H1 (cell line): ENCODE data around the gene GALNT9. TPM values are rescaled to one million over a fixed set of nuclear protein-coding genes. Genes with fewer than 3 reads are reported as not detected.
A peak's percentile ranks its signal among the peaks of the same experiment; 100 is the strongest.

Experiments
- CTCF ChIA-PET: fragments of 300-600 bp; sonication (Branson Sonifier 250); formaldehyde crosslinking; loops from one replicate; lab custom pipeline; 2021; ENCODE audit not compliant: partially characterized antibody; lab: Charles Lee
- POLR2A ChIA-PET: fragments of 300-600 bp; sonication (Branson Sonifier 250); formaldehyde crosslinking; loops from one replicate; lab custom pipeline; 2021; ENCODE audit warnings: inconsistent platforms; ENCODE audit not compliant: partially characterized antibody; lab: Charles Lee
- DNase-seq, 2 experiments: peaks; one replicate each; pipeline versions ENCODE4 v3.0.0 to v3.0.0-alpha.2; 2010 to 2022; ENCODE audit warnings: low spot score in 2 of 2, low read depth in 1 of 2, mixed read lengths in 1 of 2
- FAIRE-seq: peaks from 2 replicates; lab custom pipeline; 2011; peaks lifted over from hg19 to GRCh38; lab: Jason Lieb, UNC
- H2AFZ ChIP-seq: 2 replicates; pipeline ENCODE4 v1.8.1; 2012; ENCODE audit warnings: low read length, inconsistent platforms
- H2AK5ac ChIP-seq: 2 replicates; pipeline ENCODE4 v1.6.1; 2013; ENCODE audit warnings: low read depth, low read length
- H2BK120ac ChIP-seq: replicated peaks from 2 replicates; pipeline ENCODE3; 2013; ENCODE audit warnings: low read depth, low read length, inconsistent platforms
- H2BK12ac ChIP-seq: 2 replicates; pipeline ENCODE4 v1.6.1; 2013; ENCODE audit warnings: low read depth, low read length
- H2BK15ac ChIP-seq: 2 replicates; pipeline ENCODE4 v1.6.1; 2013; ENCODE audit warnings: low read length
- H2BK20ac ChIP-seq: 2 replicates; pipeline ENCODE4 v1.6.1; 2013; ENCODE audit warnings: low read length
- H2BK5ac ChIP-seq: 2 replicates; pipeline ENCODE4 v1.6.1; 2013; ENCODE audit warnings: low read depth, low read length
- H3K14ac ChIP-seq: 2 replicates; pipeline ENCODE4 v1.6.1; 2013; ENCODE audit warnings: inconsistent platforms; ENCODE audit not compliant: insufficient read length
- H3K18ac ChIP-seq: 2 replicates; pipeline ENCODE4 v1.6.1; 2013; ENCODE audit warnings: low read length; ENCODE audit errors: extremely low read depth
- H3K23ac ChIP-seq: 2 replicates; pipeline ENCODE4 v1.6.1; 2013; ENCODE audit warnings: inconsistent platforms; ENCODE audit not compliant: insufficient read length
- H3K23me2 ChIP-seq: 2 replicates; pipeline ENCODE4 v1.6.1; 2013; ENCODE audit warnings: low read depth, low read length
- H3K27ac ChIP-seq: 2 replicates; pipeline ENCODE4 v1.6.1; 2011; ENCODE audit warnings: low read depth, low read length, inconsistent platforms
- H3K27me3 ChIP-seq, 4 experiments: replicated peaks in 1 of 4; 1 replicate in 1 of 4; 2 replicates in 3 of 4; pipeline versions ENCODE4 v1.6.1 to v1.8.1; 2011 to 2013; ENCODE audit warnings: low read length in 3 of 4, mild to moderate bottlenecking in 3 of 4, inconsistent platforms in 2 of 4, mixed read lengths in 2 of 4, moderate library complexity in 1 of 4; ENCODE audit not compliant: control insufficient read depth in 3 of 4, insufficient read depth in 3 of 4; ENCODE audit errors: extremely low read depth in 1 of 4
- H3K36me3 ChIP-seq, 4 experiments: 2 replicates each; pipeline versions ENCODE4 v1.6.1 to v1.8.1; 2011 to 2013; ENCODE audit warnings: mild to moderate bottlenecking in 4 of 4, low read length in 3 of 4, moderate library complexity in 2 of 4, control low read depth in 1 of 4, inconsistent platforms in 1 of 4; ENCODE audit not compliant: insufficient read depth in 4 of 4, control insufficient read depth in 2 of 4
- H3K4ac ChIP-seq: replicated peaks from 2 replicates; pipeline ENCODE3; 2013; ENCODE audit warnings: low read length, low read depth, mixed read lengths, inconsistent platforms; ENCODE audit not compliant: insufficient read length
- H3K4me1 ChIP-seq, 4 experiments: replicated peaks in 1 of 4; 1 replicate in 1 of 4; 2 replicates in 3 of 4; pipeline versions ENCODE4 v1.6.1 to v1.8.1; 2011 to 2013; ENCODE audit warnings: low read length in 3 of 4, inconsistent platforms in 2 of 4, mixed read lengths in 1 of 4; ENCODE audit not compliant: insufficient read depth in 4 of 4, control insufficient read depth in 3 of 4
- H3K4me2 ChIP-seq, 2 experiments: 2 replicates each; pipeline versions ENCODE4 v1.6.1 to v1.8.1; 2011 to 2013; ENCODE audit warnings: low read depth in 2 of 2, low read length in 2 of 2, control low read depth in 1 of 2, inconsistent platforms in 1 of 2, mild to moderate bottlenecking in 1 of 2; ENCODE audit not compliant: insufficient read depth in 1 of 2
- H3K4me3 ChIP-seq, 4 experiments: fragments of 200-600, 300-600 bp in 1 of 4; sonication (generic), shearing (Covaris generic), sonication (Bioruptor Twin) in 1 of 4; 2 replicates each; pipeline versions ENCODE4 v1.5.1 to v1.8.1; 2011 to 2016; ENCODE audit warnings: low read length in 4 of 4, low read depth in 3 of 4, control low read depth in 2 of 4, inconsistent platforms in 2 of 4, mild to moderate bottlenecking in 2 of 4, mixed read lengths in 1 of 4, moderate library complexity in 1 of 4; ENCODE audit not compliant: insufficient read depth in 2 of 4; ENCODE audit errors: extremely low read depth in 1 of 4
- H3K56ac ChIP-seq: replicated peaks from 2 replicates; pipeline ENCODE3; 2013; ENCODE audit warnings: low read depth, mild to moderate bottlenecking, mixed read lengths, low read length, inconsistent platforms; ENCODE audit not compliant: insufficient read length
- H3K79me1 ChIP-seq: 2 replicates; pipeline ENCODE4 v1.6.1; 2013; ENCODE audit warnings: low read depth, low read length, control low read depth
- H3K79me2 ChIP-seq, 2 experiments: 2 replicates each; pipeline versions ENCODE4 v1.6.1 to v1.8.1; 2012 to 2013; ENCODE audit warnings: low read length in 2 of 2, mild to moderate bottlenecking in 2 of 2, inconsistent platforms in 1 of 2; ENCODE audit not compliant: insufficient read depth in 2 of 2, control insufficient read depth in 1 of 2
- H3K9ac ChIP-seq, 4 experiments: replicated peaks in 1 of 4; 1 replicate in 1 of 4; 2 replicates in 3 of 4; pipeline versions ENCODE4 v1.6.1 to v1.8.1; 2011 to 2013; ENCODE audit warnings: low read depth in 3 of 4, low read length in 3 of 4, control low read depth in 2 of 4, mild to moderate bottlenecking in 2 of 4, moderate library complexity in 2 of 4, inconsistent platforms in 1 of 4; ENCODE audit errors: extremely low read depth in 1 of 4
- H3K9me3 ChIP-seq, 2 experiments: 2 replicates each; pipeline versions ENCODE4 v1.6.1 to v1.8.1; 2012 to 2013; ENCODE audit warnings: mild to moderate bottlenecking in 2 of 2, moderate library complexity in 2 of 2, control low read depth in 1 of 2, inconsistent platforms in 1 of 2, low read depth in 1 of 2, low read length in 1 of 2, mixed read lengths in 1 of 2; ENCODE audit not compliant: insufficient read depth in 2 of 2
- H4K20me1 ChIP-seq, 2 experiments: replicated peaks in 1 of 2; 2 replicates each; pipeline versions ENCODE3 to v1.8.1; 2011 to 2013; ENCODE audit warnings: inconsistent platforms in 2 of 2, low read length in 2 of 2, mild to moderate bottlenecking in 1 of 2; ENCODE audit not compliant: insufficient read depth in 2 of 2, control insufficient read depth in 1 of 2
- H4K5ac ChIP-seq: 2 replicates; pipeline ENCODE4 v1.6.1; 2013; ENCODE audit warnings: low read length, low read depth, mixed read lengths, inconsistent platforms; ENCODE audit not compliant: insufficient read length
- H4K8ac ChIP-seq: 2 replicates; pipeline ENCODE4 v1.8.0; 2013; ENCODE audit warnings: mild to moderate bottlenecking, moderate library complexity, low read length, inconsistent platforms; ENCODE audit not compliant: insufficient read depth; ENCODE audit errors: extremely low read depth
- H4K91ac ChIP-seq: replicated peaks from 2 replicates; pipeline ENCODE3; 2013; ENCODE audit warnings: low read length, mixed read lengths, inconsistent platforms; ENCODE audit not compliant: insufficient read length
- CREB1 ChIP-seq: IDR thresholded peaks from 2 replicates; pipeline ENCODE4 v1.6.1; 2012; ENCODE audit warnings: inconsistent platforms
- KDM1A ChIP-seq: fragments of 200-600, 300-600 bp; sonication (generic); IDR thresholded peaks from 2 replicates; pipeline ENCODE4 v1.7.1; 2016; ENCODE audit warnings: mild to moderate bottlenecking, low read length, borderline replicate concordance
- MAFK ChIP-seq: IDR thresholded peaks from 2 replicates; pipeline ENCODE4 v1.6.1; 2012; ENCODE audit warnings: low read depth, mild to moderate bottlenecking, improper control_type of control experiment, low read length
- PHF8 ChIP-seq: fragments of 200-600 bp; sonication (generic); conservative IDR thresholded peaks from 2 replicates; pipeline ENCODE4 v1.7.1; 2012; ENCODE audit warnings: low read depth, mild to moderate bottlenecking, inconsistent platforms, low read length, moderate library complexity
- POLR2A ChIP-seq, 2 experiments: IDR thresholded peaks; 1 replicate in 1 of 2; 2 replicates in 1 of 2; pipeline ENCODE4 v1.6.1; 2011; ENCODE audit warnings: low read depth in 2 of 2, low read length in 2 of 2, mild to moderate bottlenecking in 2 of 2; ENCODE audit errors: control extremely low read depth in 1 of 2
- RNF2 ChIP-seq: fragments of 200-900, 300-1000 bp; sonication (generic); IDR thresholded peaks from 2 replicates; pipeline ENCODE4 v1.7.1; 2016; ENCODE audit warnings: borderline replicate concordance, low read depth, mild to moderate bottlenecking, antibody characterized with exemption, low read length; ENCODE audit not compliant: poor library complexity, severe bottlenecking; ENCODE audit errors: missing control alignments
- SIRT6 ChIP-seq: IDR thresholded peaks from one replicate; pipeline ENCODE4 v1.7.1; 2012; ENCODE audit warnings: low read length, inconsistent platforms
- TBP ChIP-seq: IDR thresholded peaks from 2 replicates; pipeline ENCODE4 v1.6.1; 2011; ENCODE audit warnings: low read depth, low read length, improper control_type of control experiment
- WGBS, 2 experiments: shearing (Covaris generic) in 1 of 2; methylation state at CpG; one replicate each; pipeline versions ENCODE4 v1.1.6 to v1.1.7; 2013 to 2015; ENCODE audit warnings: low lambda C conversion rate in 2 of 2, mixed read lengths in 2 of 2, inconsistent platforms in 1 of 2, low coverage in 1 of 2, missing lambda C conversion rate in 1 of 2; ENCODE audit not compliant: insufficient replicate concordance in 2 of 2, insufficient coverage in 1 of 2, insufficient read length in 1 of 2; ENCODE audit errors: extremely low coverage in 1 of 2, missing lambda C conversion rate in 1 of 2; 5-methylcytosine and 5-hydroxymethylcytosine counted together
- polyA plus RNA-seq, 7 experiments: library from polyadenylated mRNA; depleted of rRNA in 3 of 7; stranded (reverse) in 5 of 7; unstranded in 2 of 7; fragments of >200 nt in 5 of 7; fragments of 200-250 nt in 2 of 7; gene quantifications; 1 replicate in 5 of 7; 2 replicates in 1 of 7; 4 replicates in 1 of 7; pipeline versions ENCODE4 v1.2.1 to v1.2.3, GENCODE V29; 2011 to 2013; ENCODE audit warnings: missing spikeins in 2 of 7, mixed read lengths in 2 of 7
- total RNA-seq: library from RNA; stranded (reverse); fragmentation: NEBNext Ultra II Directional; extraction: Animal tissue kit (Norgen Biotek cat#: 25700); gene quantifications from 2 replicates; pipeline ENCODE4 v1.2.1, GENCODE V29; 2021
- TF ChIP-seq, protein P1 (sequence below): IDR thresholded peaks from 2 replicates; pipeline ENCODE4 v1.6.1; 2011; ENCODE audit warnings: low read length, improper control_type of control experiment
- TF ChIP-seq, protein P2 (sequence below): IDR thresholded peaks from 2 replicates; pipeline ENCODE4 v1.6.1; 2011; ENCODE audit warnings: low read depth, mild to moderate bottlenecking, low read length; ENCODE audit not compliant: insufficient read depth

The GALNT9 gene
- total and polyA plus RNA-seq, 2 of the 8 experiments (the other 6 are each of a cell fraction or from before 2014, with no cell fraction given) = 2.0 to 3.6 TPM

DNA sequence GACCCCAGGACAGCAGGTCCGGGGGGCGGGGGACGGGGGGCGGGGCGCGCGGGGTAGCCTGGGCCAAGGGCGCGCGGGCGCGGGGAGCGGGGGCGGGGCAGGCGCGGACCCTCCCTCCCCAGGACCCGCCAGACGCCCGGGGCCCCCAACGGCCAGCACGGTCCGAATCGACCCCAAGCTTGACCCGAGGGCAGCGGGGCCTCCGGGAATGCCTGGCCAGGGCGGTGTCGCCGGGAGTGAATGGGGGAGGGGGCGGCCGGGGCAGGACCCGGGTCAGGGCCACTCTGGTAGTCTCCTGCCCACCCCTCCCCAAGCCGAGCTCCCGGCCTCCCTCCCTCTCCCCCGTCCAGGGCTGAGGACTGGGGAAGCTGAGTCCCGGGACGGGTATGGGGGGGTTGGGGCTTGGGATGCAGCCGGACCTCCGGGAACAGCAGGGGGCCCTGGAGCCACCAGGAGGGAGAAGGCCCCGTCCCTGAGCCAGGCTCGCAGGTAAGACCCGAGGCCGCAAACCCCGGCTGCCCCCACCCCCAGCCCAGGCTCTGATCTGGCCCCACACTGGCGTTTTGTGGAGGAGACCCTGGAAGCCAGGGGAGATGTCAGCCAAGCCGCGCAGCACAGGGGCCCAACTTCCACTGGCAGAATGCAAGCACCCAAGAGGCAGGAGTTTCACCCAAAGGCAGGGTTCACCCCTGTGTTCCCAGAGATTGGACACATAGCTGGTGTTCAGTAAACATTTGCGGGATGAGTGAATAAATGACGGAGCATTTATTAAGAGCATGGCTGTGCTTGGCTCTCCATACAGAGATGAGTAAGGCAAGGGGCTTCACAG, 545 bp upstream of the GALNT9 start:
- CTCF ChIA-PET = interaction anchor here (0.6 to 2.3 kb wide), 7 partner anchors 36 to 427 kb away, joined by 3 to 7 read pairs (median 3); no protein-coding TSS in a partner anchor
- Histone ChIP-seq H3K23ac (no peak overlapping the region), H2AFZ (no peak overlapping the region), H3K56ac (no peak overlapping the region), H3K27ac (no peak overlapping the region), H3K18ac (no peak overlapping the region), H2BK12ac (no peak overlapping the region), H2BK20ac (no peak overlapping the region), H4K91ac (no peak overlapping the region), H3K9ac (no peak overlapping the region), H3K23me2 (no peaks in the 10 kb centered on the region; the same call in 1 of the 2 replicates), H4K8ac (no peak overlapping the region), H2BK5ac (no peak overlapping the region), H3K79me2 (no peaks in the 10 kb centered on the region), H3K9me3 (no peaks in the 10 kb centered on the region), H2BK120ac (no peak overlapping the region), H3K36me3 (no peaks in the 10 kb centered on the region), H3K27me3 (peaks cover 12 to 65% (median 52%) of the 10 kb centered on the region in 4 experiments), H3K14ac (no peak overlapping the region), H3K4ac (no peak overlapping the region), H2BK15ac (no peak overlapping the region), H2AK5ac (no peak overlapping the region), H3K4me1 (peaks cover 0 to 15% (median 2%) of the 10 kb centered on the region in 4 experiments; a peak in 6 of 7 replicates), H3K79me1 (no peaks in the 10 kb centered on the region), H3K4me3 (peak overlapping the region in 3 of 4 experiments; percentile 14 to 52 (median 32); a peak in 6 of 8 replicates), H4K20me1 (peaks cover 0 to 13% of the 10 kb centered on the region in 2 experiments), H4K5ac (no peak overlapping the region), H3K4me2 (peak overlapping the region; percentile 36 to 56)
- POLR2A ChIA-PET = interaction anchor here (1.2 kb wide), 1 partner anchor 57 kb away, joined by 3 read pairs; no protein-coding TSS in a partner anchor
- no peak for DNase-seq
- WGBS, 2 experiments = 85% methylated on average over 4 of the region's 49 CpGs; no CpG with 5 or more reads in 1 of the 2 experiments
- no peak for FAIRE-seq
- TF ChIP-seq SIRT6 (no peak), PHF8 (no peak), CREB1 (no peak), MAFK (no peak), TBP (no peak), KDM1A (no peak), RNF2 (no peak), POLR2A (IDR thresholded peaks at IDR 0.05; ENCODE audit: control extremely low read depth in 1 of 2, low read depth in 2 of 2, low read length in 2 of 2) (no peak)
- TF ChIP-seq, protein P1, sequence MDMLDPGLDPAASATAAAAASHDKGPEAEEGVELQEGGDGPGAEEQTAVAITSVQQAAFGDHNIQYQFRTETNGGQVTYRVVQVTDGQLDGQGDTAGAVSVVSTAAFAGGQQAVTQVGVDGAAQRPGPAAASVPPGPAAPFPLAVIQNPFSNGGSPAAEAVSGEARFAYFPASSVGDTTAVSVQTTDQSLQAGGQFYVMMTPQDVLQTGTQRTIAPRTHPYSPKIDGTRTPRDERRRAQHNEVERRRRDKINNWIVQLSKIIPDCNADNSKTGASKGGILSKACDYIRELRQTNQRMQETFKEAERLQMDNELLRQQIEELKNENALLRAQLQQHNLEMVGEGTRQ = no peak
- TF ChIP-seq, protein P2, sequence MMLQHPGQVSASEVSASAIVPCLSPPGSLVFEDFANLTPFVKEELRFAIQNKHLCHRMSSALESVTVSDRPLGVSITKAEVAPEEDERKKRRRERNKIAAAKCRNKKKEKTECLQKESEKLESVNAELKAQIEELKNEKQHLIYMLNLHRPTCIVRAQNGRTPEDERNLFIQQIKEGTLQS = no peak
